GM19372 (cell line): ENCODE results near the gene PDCD1.

Source experiments
- ATAC-seq: cut with Tn5 transposase; IDR thresholded peaks from one replicate; pipeline ENCODE4 v1.9.1; 2021; ENCODE audit warnings: mild to moderate bottlenecking, low read depth, moderate library complexity; ENCODE audit not compliant: unreplicated experiment

The PDCD1 gene

DNA sequence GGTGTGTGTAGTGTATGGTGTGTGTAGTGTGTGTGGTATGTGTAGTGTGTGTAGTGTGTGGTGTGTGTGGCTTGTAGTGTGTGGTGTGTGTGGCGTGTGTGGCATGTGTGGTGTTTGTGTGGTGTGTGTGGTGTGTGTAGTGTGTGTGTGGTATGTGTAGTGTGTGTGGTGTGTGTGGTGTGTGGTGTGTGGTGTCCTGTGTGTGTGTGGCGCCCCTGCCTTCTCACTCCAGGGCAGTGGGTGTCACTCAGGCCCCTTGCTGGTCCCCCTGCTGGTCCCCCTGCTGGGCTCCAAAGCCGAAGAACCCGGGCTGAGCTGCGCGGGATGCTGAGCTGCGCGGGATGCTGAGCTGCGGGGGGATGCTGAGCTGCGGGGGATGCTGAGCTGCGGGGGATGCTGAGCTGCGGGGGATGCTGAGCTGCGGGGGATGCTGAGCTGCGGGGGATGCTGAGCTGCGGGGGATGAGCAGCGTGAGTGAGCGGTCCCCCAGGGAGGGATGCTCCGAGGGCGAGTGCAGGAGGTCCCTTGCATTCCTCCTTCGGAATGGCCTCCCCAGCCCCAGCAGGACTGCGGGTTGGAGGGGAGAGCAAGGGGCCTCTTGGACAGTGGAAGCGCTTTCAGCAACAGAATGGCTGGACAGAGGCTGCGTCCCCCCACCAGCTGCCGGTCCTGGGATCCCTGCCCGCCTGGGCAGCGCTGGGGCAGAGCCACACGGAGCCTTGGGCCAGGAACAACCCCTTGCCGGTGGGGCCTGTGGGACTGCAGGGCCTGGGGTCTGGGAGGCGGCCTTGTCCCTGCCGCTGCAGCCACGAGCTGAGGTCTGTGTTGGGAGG lies 7.5 kb upstream of the PDCD1 start:
- no peak for ATAC-seq

DNA sequence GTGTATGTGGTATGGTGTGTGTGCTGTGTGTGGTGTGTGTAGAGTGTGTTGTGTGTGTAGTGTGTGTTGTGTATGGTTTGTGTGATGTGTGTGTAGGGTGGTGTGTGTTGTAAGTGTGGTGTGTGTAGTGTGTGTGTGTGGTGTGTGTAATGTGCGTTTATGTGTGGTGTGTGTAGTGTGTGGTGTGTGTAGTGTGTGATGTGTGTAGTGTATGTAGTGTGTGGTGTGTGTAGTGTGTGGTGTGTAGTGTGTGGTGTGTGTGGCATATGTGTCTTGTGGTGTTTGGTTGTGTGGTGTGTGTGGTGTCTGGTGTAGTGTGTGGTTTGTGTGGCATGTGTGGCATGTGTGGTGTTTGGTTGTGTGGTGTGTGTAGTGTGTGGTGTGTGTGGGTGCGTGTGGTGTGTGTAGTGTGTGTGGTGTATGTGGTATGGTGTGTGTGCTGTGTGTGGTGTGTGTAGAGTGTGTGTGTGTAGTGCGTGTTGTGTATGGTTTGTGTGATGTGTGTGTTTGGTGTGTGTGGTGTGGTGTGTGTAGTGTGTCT lies 6.8 kb upstream of the PDCD1 start:
- no peak for ATAC-seq

DNA sequence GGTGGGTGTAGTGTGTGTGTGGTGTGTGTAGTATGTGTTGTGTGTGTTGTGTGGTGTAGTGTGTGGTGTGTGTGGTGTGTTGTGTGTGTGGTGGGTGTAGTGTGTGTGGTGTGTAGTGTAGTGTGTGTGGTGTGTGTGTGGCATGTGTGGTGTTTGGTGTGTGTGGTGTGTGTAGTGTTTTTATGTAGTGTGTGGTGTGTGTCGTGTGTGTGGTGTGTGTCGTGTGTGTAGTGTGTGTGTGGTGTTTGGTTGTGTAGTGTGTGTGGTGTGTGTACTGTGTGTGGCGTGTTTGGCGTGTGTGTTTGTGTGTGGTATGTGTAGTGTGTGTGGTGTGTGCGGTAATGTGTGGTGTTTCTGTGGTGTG lies 6.1 kb upstream of the PDCD1 start:
- no peak for ATAC-seq

- no peak for ATAC-seq
Observed at GRCh38 chr2:241864168-241864849, 5.6 kb upstream of the PDCD1 start.

DNA sequence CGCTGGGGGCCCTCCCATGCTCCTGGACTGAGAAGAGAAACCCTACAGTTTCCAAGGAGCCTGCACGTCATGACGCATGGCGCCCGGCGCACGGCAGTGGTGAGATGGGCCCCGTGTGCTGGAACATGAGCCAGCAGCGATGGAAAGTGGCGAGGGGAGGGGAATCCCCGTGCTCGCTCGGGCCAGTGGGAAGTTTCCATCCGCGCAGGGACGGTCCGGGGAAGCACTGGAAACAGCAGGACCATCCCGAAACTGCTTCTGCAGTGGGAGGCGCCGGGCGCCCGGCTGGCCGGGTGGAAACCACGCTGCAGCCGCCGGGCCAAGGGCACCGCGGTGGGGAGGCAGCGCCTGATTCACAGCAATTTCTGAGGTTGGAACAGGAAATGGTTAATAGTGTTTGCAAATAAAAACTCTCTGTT lies 4.9 kb upstream of the PDCD1 start:
- ATAC-seq: no peak

- no peak for ATAC-seq
Observed at GRCh38 chr2:241862775-241863535, 4.3 kb upstream of the PDCD1 start.

GRCh38 chr2:241862093-241862492 lies 3.4 kb upstream of the PDCD1 start:
- no peak for ATAC-seq

DNA sequence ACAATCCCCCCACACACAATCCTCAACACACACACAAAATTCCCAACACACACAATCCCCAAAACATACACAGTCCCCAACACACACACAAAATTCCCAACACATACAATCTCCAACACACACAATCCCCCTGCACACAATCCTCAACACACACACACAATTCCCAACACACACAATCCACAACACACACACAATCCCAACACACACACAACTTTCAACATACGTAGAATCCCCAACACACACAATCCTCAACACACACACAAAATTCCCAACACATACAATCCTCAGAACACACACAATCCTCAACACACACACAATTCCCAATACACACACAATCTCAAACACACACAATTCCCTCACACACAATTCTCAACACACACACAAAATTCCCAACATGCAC lies 2.6 kb upstream of the PDCD1 start:
- no peak for ATAC-seq

GRCh38 chr2:241860184-241861078 lies 1.7 kb upstream of the PDCD1 start:
- peak; percentile 16 for ATAC-seq

- peak; percentile 39 for ATAC-seq
Observed at GRCh38 chr2:241859436-241860183, 916 bp upstream of the PDCD1 start.

GRCh38 chr2:241859017-241859435 lies 332 bp upstream of the PDCD1 start:
- ATAC-seq: peak; percentile 10

DNA sequence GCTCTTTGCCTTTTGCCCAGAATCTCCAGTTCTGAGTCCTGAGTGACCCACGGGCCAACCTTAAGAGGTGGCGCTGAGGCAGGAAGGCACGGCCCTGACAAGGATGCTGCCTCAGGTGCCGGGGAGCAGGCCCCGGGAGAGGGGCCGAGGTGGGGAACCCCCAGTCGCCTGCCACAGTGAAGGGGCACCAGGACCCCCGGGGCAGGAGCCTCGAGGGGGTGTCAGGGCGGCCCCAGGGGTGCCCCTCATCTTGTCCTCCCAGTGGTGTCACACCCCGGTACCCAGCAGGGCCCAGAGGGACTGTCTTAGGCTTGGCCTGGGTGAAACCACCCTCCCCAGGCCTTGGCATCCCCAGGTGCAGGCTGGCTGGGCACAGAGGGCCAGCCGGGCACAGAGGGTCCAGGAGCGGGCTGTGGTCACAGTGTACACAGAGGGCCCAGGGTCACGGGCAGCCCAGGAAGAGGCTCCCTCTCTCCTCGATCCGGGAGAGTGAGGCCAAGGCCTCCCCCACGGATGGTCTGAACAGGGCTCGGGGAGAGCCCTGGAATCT lies 1.0 kb downstream of the PDCD1 start:
- ATAC-seq: no peak

GRCh38 chr2:241857041-241857541 lies 1.6 kb downstream of the PDCD1 start:
- no peak for ATAC-seq

GRCh38 chr2:241855888-241856422 lies 2.7 kb downstream of the PDCD1 start:
- ATAC-seq: no peak

- ATAC-seq: no peak
Observed at GRCh38 chr2:241855245-241855887, 3.3 kb downstream of the PDCD1 start.

DNA sequence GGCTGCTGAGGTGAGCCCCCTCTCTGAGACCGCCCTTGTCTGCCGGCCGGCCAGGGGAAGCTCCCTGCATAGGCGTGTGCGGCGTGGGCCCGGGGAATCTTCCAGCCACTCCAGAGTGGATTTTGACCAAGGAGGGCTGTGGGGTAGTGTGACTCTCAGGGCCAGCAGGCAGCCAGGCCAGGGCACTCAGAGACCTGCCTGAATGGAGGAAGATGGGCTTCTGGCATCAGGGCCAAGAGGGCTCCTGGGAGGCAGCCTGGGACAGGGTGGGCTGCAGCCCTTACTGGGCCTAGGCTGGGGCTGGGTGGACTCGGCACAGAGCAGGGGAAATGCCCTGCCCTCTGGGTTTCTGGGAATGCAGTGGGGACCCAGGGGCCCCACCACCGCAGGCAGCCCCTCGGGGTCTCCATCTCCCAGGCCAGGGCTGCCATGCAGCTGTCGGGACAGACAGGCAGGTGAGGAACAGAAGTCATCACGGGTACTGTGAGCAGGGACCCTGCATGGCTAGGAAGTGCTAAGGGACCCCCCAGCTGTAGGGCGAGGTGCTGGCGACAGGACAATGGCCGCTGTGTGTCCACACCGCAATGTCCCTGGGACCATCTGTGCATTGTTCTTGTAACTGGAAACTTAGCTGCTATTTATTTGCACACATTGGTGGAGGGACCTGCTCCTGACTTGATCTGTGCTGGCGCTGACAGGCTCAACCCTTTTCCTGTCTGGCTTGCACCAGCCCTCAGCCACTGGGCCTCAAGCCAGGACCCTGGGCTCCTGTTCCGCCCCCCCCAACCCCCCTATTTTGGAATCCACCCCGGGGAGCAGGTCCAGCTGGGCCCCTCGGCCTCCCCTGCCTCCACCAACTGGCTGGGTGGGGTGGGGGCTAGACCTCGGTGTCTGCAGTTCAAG lies 4.1 kb downstream of the PDCD1 start:
- ATAC-seq: no peak
